Measurements from ENCODE around the gene OR4K5.
"Not testable (repeated sequence)": the region's sequence is repeated elsewhere in the genome, so short reads cannot be mapped to it uniquely, and the experiment has no call there.

The OR4K5 gene

GRCh38 chr14:19920021-19920657 lies at the start of gene OR4K5:
OR4K5 (plus strand) TSS chr14:19920607; CDS start chr14:19920607, 0 bp downstream.
- DNase-seq (ENCODE audit: low read depth): no peak

GRCh38 chr14:19873178-19873577 lies 47.2 kb upstream of the OR4K5 start:
- no peak for DNase-seq (ENCODE audit: low read depth)

- DNase-seq (ENCODE audit: low read depth): no peak
Measured at GRCh38 chr14:19874842-19875241, 45.6 kb upstream of the OR4K5 start, which contains the start of gene OR4K2. OR4K2 (plus strand) TSS chr14:19875142; CDS start chr14:19876268, 1,126 bp downstream.

- DNase-seq (ENCODE audit: low read depth): no peak
Measured at GRCh38 chr14:19878029-19878642, 42.3 kb upstream of the OR4K5 start.

GRCh38 chr14:19895282-19895681 lies 25.1 kb upstream of the OR4K5 start:
- no peak for DNase-seq (ENCODE audit: low read depth)

- DNase-seq (ENCODE audit: low read depth): no peak
Measured at GRCh38 chr14:19900999-19901398, 19.4 kb upstream of the OR4K5 start.

GRCh38 chr14:19902409-19902808 lies 18.0 kb upstream of the OR4K5 start:
- no peak for DNase-seq (ENCODE audit: low read depth)

- no peak for DNase-seq (ENCODE audit: low read depth)
Measured at GRCh38 chr14:19906665-19907064, 13.7 kb upstream of the OR4K5 start.

GRCh38 chr14:19911114-19911513 lies 9.3 kb upstream of the OR4K5 start:
- no peak for DNase-seq (ENCODE audit: low read depth)

- DNase-seq (ENCODE audit: low read depth): no peak
Measured at GRCh38 chr14:19917243-19917642, 3.2 kb upstream of the OR4K5 start.

- no peak for DNase-seq (ENCODE audit: low read depth)
Measured at GRCh38 chr14:19917955-19918518, 2.4 kb upstream of the OR4K5 start.

GRCh38 chr14:19918553-19919264 lies 1.7 kb upstream of the OR4K5 start:
- no peak for DNase-seq (ENCODE audit: low read depth)

- DNase-seq (ENCODE audit: low read depth): no peak
Measured at GRCh38 chr14:19930617-19931016, 10.2 kb downstream of the OR4K5 start, which contains the start of gene OR4K1. OR4K1 (plus strand) TSS chr14:19930917; CDS start chr14:19935667, 4,750 bp downstream.

- no peak for DNase-seq (ENCODE audit: low read depth)
Measured at GRCh38 chr14:19941668-19942067, 21.3 kb downstream of the OR4K5 start.

- no peak for DNase-seq (ENCODE audit: low read depth)
Measured at GRCh38 chr14:19947413-19948090, 27.1 kb downstream of the OR4K5 start.

- no peak for DNase-seq (ENCODE audit: low read depth)
Measured at GRCh38 chr14:19949218-19949617, 28.8 kb downstream of the OR4K5 start.

- DNase-seq (ENCODE audit: low read depth): not testable (repeated sequence)
Measured at GRCh38 chr14:19969735-19970134, 49.3 kb downstream of the OR4K5 start.

Data from T-helper 22 cell (primary cell).